Suppressor macrophage treated with lipopolysaccharide for 1 hour (primary cell): ENCODE measurements around the gene RNF213.

Experiments used
- DNase-seq, 3 donors: peaks; one replicate each; pipeline ENCODE4 v3.0.0-alpha.2; 2020 to 2022

RNF213 gene

DNA sequence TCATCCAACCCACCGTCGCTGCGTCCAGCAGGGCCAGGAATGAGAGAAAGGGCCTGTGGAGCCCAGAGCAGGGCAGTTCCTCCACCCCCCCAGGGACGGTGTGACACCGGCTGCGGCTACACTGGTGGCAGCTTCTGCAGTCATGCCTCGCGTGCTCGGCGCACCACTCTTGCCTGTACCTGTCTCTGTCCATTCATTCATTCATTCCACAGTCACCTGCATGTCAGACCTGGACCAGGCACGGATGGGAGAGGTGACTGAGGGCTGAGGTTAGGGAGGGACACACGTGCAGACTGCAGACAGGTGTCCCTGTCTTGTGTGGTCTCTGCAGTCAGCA lies 181.6 kb downstream of the RNF213 start:
- DNase-seq = no peak

- no peak for DNase-seq
Measured at GRCh38 chr17:80442764-80443163, 182.1 kb downstream of the RNF213 start.

- DNase-seq = no peak
Measured at GRCh38 chr17:80443498-80443897, 182.8 kb downstream of the RNF213 start.

DNA sequence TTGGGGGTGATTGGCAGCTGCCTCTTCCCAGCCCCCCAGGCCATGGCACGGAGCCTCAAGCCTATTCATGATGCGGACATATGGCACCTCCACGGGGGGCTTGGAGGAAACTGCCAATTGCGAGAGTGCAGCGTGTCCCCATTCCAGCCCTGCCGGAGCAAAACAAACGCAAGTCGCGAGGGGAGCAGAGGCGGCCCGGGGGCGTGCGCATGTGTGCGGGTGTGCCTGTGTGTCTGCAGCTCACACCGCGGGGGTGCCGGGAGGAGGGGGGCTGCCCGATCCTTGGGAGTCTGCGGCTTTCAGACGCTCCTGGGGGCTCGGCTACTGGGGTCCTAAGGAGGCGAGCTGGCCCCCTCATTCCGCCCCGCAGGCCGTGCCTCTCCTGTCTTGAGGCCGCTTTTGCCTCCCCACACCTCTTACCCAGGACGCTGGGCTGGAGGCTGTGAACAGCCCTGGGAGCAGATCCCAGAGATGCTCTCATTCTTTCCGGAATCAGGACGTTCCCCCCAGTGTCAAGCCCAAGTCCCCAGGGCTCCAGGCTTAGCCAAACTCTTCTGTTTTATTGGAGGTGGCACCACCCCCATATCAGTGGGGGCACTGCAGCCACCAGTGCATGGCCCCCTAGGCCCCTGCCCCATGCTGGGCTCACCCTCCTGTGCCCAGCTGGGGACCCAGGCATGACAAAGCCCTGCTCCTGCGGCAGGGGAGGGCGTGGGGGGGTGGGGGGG lies 183.4 kb downstream of the RNF213 start:
- no peak for DNase-seq

GRCh38 chr17:80444644-80444979 lies 184.0 kb downstream of the RNF213 start:
- no peak for DNase-seq

- no peak for DNase-seq
Measured at GRCh38 chr17:80445007-80445725, 184.5 kb downstream of the RNF213 start.

DNA sequence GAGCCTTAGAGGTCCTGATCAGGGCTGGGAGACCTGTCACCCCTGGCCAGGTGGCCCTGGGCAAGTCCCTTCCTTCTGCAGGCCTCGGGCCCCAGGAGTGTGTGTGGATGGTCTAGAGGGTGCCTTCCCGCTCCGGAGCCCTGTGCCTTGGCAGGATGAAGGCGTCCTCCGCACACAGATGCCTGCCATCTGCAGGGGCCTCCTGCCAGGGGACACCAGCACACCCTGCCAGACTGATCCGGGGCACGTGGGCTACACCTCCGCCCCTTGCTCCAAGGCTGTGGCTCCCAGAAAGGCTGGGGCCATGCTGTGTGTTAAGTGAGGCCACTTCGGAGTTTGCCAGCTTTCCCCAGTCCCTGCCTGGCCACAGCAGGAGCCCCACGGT lies 185.1 kb downstream of the RNF213 start:
- DNase-seq = no peak

GRCh38 chr17:80446645-80447405 lies 186.2 kb downstream of the RNF213 start:
- no peak for DNase-seq

GRCh38 chr17:80447790-80448189 lies 187.1 kb downstream of the RNF213 start:
- no peak for DNase-seq
